Measurements from ENCODE around the gene SLC30A2. TPM values are rescaled to one million over a fixed set of nuclear protein-coding genes. Genes with fewer than 3 reads are reported as not detected.
A peak's percentile ranks its signal among the peaks of the same experiment; 100 is the strongest.

Gene SLC30A2
- total and polyA plus RNA-seq, 9 of the 15 experiments (the other 6 are each of a cell fraction or from before 2014, with no cell fraction given): 0.01 to 0.18 (median 0.06) TPM; not detected in 3

GRCh38 chr1:26059906-26060305, 14.0 kb upstream of the SLC30A2 start (continued):
- TF ChIP-seq TBP (optimal IDR thresholded peaks at IDR 0.05; ENCODE audit: low read depth, low read length) (no peak), DACH1 (IDR thresholded peaks at IDR 0.05; ENCODE audit: partially characterized antibody) (peak; percentile 49), TCFL5 (CRISPR knock-in tag; conservative IDR thresholded peaks at IDR 0.05) (no peak), ARID3A (IDR thresholded peaks at IDR 0.05; ENCODE audit: borderline replicate concordance, low read depth, low read length) (no peak), ZNF253 (CRISPR knock-in tag; conservative IDR thresholded peaks at IDR 0.05) (no peak), ZBTB7A (IDR thresholded peaks at IDR 0.05; ENCODE audit: borderline replicate concordance, control insufficient read depth, low read depth, low read length) (0 out of 2 replicates have a peak, but pooled peaks have one; percentile 24), CTBP1 (IDR thresholded peaks at IDR 0.05; ENCODE audit: borderline replicate concordance) (0 out of 2 replicates have a peak, but pooled peaks have one; percentile 10), ID3 (CRISPR knock-in tag; IDR thresholded peaks at IDR 0.05) (no peak), ID3 (tag; IDR thresholded peaks at IDR 0.05) (no peak), ZNF699 (CRISPR knock-in tag; IDR thresholded peaks at IDR 0.05; ENCODE audit: insufficient replicate concordance) (no peak), ZKSCAN1 (IDR thresholded peaks at IDR 0.05; ENCODE audit: low read depth, low read length) (no peak), TCF3 (CRISPR knock-in tag; IDR thresholded peaks at IDR 0.05) (peak; percentile 25; the same call in 1 of the 2 replicates), ZNF589 (CRISPR knock-in tag; IDR thresholded peaks at IDR 0.05; ENCODE audit: low read depth) (no peak), TFAP4 (CRISPR knock-in tag; IDR thresholded peaks at IDR 0.05; ENCODE audit: borderline replicate concordance) (peak; percentile 92), SIN3A (IDR thresholded peaks at IDR 0.05; ENCODE audit: borderline replicate concordance in 2 of 2, control insufficient read depth in 1 of 2, low read depth in 2 of 2, low read length in 2 of 2) (peak in 1 of 2 experiments; percentile 36; a peak in 1 of 4 replicates), ZNF655 (CRISPR knock-in tag; IDR thresholded peaks at IDR 0.05) (no peak), ZNF347 (CRISPR knock-in tag; IDR thresholded peaks at IDR 0.05; ENCODE audit: low read depth) (no peak), CBFA2T2 (conservative IDR thresholded peaks at IDR 0.05) (0 out of 2 replicates have a peak, but pooled peaks have one; percentile 0), NELFE (IDR thresholded peaks at IDR 0.05; ENCODE audit: insufficient read depth, insufficient read length) (no peak), DPF2 (IDR thresholded peaks at IDR 0.05) (0 out of 2 replicates have a peak, but pooled peaks have one; percentile 9), MCM5 (IDR thresholded peaks at IDR 0.05; ENCODE audit: low read depth) (no peak), STAG1 (CRISPR knock-in tag; IDR thresholded peaks at IDR 0.05; ENCODE audit: borderline replicate concordance) (no peak), GATA2 (CRISPR knock-in tag; IDR thresholded peaks at IDR 0.05) (no peak), LARP7 (IDR thresholded peaks at IDR 0.05) (no peak)
